MCF 10A (cell line): ENCODE measurements around the gene PLBD1. TPM values are rescaled to one million over a fixed set of nuclear protein-coding genes. Genes with fewer than 3 reads are reported as not detected.

ENCODE experiments used
- BruUV-seq: library from RNA; stranded (reverse); fragments of 400-500 nt; replicated peaks from 2 replicates; lab custom pipeline; 2021; lab: Mats Ljungman, UMichigan
- CTCF ChIA-PET: fragments of 300-600 bp; sonication (Branson Sonifier 250); formaldehyde crosslinking; extraction: SDS; loops from one replicate; lab custom pipeline; 2021; ENCODE audit warnings: antibody characterized with exemption, inconsistent platforms; lab: Yijun Ruan, JAX
- POLR2A ChIA-PET: fragments of 300-600, 350-650 bp; sonication (Branson Sonifier 250); formaldehyde crosslinking; extraction: SDS; loops from one replicate; lab custom pipeline; 2020; ENCODE audit warnings: antibody characterized with exemption, inconsistent platforms; lab: Yijun Ruan, JAX
- DNase-seq: peaks from one replicate; pipeline ENCODE4 v3.0.0-alpha.2; 2018; ENCODE audit not compliant: unreplicated experiment
- H3K27ac Mint-ChIP-seq: one replicate; pipeline ENCODE4 v1.8.0; 2022; ENCODE audit warnings: mild to moderate bottlenecking, low read depth, mixed read lengths; ENCODE audit not compliant: unreplicated experiment
- H3K27me3 Mint-ChIP-seq: one replicate; pipeline ENCODE4 v1.8.0; 2022; ENCODE audit warnings: mixed read lengths; ENCODE audit not compliant: insufficient read depth, unreplicated experiment
- H3K36me3 Mint-ChIP-seq: one replicate; pipeline ENCODE4 v1.8.0; 2022; ENCODE audit warnings: mild to moderate bottlenecking, moderate library complexity, mixed read lengths; ENCODE audit not compliant: insufficient read depth, unreplicated experiment
- H3K4me1 Mint-ChIP-seq: one replicate; pipeline ENCODE4 v1.8.0; 2022; ENCODE audit warnings: mixed read lengths; ENCODE audit not compliant: insufficient read depth, unreplicated experiment
- H3K4me3 Mint-ChIP-seq: one replicate; pipeline ENCODE4 v1.8.0; 2022; ENCODE audit warnings: mild to moderate bottlenecking, moderate library complexity, mixed read lengths; ENCODE audit not compliant: unreplicated experiment
- H3K9me3 Mint-ChIP-seq: one replicate; pipeline ENCODE4 v1.8.0; 2022; ENCODE audit warnings: mixed read lengths; ENCODE audit not compliant: unreplicated experiment
- intact Hi-C: fragments of 100-400 bp; cut with micrococcal nuclease; formaldehyde crosslinking; loops from 2 replicates; pipeline ENCODE4 v1.14.1; 2022
- total RNA-seq: library from RNA; stranded (reverse); gene quantifications from 2 replicates; pipeline ENCODE4 v1.2.3, GENCODE V29; 2022
- TF ChIP-seq, protein P1 (sequence below): fragments of 200-600 bp; IDR thresholded peaks from one replicate; pipeline ENCODE4 v1.8.0; 2022; ENCODE audit warnings: antibody characterized with exemption, mild to moderate bottlenecking; ENCODE audit not compliant: unreplicated experiment

PLBD1 gene
- total RNA-seq, 1 experiment from 2014 or later, result not detected

DNA sequence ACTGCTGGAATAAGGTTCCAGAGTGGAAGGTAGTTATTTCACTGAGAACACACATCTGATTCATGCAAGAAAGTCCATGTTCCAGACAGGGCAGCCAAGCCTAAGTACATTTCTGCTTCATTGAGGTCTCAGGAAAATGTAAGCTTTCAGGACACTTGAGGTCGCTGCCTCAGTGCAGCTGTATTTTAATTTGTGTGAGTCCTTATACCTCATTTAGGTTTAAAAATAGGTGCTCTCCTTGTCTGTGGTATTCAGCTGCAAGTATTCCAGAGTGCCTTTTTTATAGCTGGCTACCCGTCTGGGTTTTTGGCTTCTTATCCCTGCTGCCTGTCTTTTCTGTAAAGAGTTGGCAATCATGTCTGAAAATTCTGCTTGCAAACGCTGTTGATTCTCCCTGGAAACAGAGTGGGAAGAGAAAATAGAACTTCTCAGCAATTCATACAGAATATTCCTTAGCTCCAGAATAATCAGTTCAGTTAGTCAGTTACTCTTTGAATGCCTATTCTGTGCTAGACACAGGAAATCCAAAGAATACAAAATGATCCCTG lies 45.3 kb upstream of the PLBD1 start:
- ChIA-PET CTCF (interaction anchor here (0.6 to 2.9 kb wide), 8 partner anchors 16 to 539 kb away, joined by 3 to 20 read pairs (median 3); no protein-coding TSS in a partner anchor), POLR2A (no interaction called here)
- no peaks in the 10 kb centered on the region for H3K36me3 Mint-ChIP-seq
- no peak for DNase-seq
- H3K27me3 Mint-ChIP-seq, result no peaks in the 10 kb centered on the region
- H3K4me1 Mint-ChIP-seq, result no peaks in the 10 kb centered on the region
- no peak overlapping the region for H3K27ac Mint-ChIP-seq
- no TSS peak for BruUV-seq
- intact Hi-C loops, result loop anchor here (10.0 kb wide), 1 partner anchor 248 kb away; the partner anchor contains the start of gene ATF7IP
- H3K4me3 Mint-ChIP-seq, result no peak overlapping the region
- peaks cover 23% of the 10 kb centered on the region for H3K9me3 Mint-ChIP-seq
- TF ChIP-seq, protein P1, sequence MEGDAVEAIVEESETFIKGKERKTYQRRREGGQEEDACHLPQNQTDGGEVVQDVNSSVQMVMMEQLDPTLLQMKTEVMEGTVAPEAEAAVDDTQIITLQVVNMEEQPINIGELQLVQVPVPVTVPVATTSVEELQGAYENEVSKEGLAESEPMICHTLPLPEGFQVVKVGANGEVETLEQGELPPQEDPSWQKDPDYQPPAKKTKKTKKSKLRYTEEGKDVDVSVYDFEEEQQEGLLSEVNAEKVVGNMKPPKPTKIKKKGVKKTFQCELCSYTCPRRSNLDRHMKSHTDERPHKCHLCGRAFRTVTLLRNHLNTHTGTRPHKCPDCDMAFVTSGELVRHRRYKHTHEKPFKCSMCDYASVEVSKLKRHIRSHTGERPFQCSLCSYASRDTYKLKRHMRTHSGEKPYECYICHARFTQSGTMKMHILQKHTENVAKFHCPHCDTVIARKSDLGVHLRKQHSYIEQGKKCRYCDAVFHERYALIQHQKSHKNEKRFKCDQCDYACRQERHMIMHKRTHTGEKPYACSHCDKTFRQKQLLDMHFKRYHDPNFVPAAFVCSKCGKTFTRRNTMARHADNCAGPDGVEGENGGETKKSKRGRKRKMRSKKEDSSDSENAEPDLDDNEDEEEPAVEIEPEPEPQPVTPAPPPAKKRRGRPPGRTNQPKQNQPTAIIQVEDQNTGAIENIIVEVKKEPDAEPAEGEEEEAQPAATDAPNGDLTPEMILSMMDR, result no peak

DNA sequence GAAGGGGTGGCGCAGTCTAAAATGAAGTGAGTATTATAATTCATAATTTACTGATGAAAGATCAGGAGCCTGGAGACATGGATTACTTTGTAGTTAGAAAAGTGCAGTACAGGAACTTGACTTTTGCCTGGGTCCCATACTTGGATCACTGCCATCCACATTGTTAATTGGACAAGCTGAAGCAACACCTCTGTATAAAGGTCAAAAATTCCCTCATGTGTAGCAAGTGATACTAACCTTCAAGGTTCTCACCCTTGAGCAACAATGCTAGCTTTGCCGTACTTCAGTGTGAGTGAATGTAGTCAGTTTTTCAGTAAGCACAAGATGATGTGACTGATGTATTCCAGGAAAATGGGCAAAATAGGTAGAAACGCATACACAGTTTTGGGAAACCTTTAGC lies 44.6 kb upstream of the PLBD1 start:
- H3K4me1 Mint-ChIP-seq, result no peaks in the 10 kb centered on the region

DNA sequence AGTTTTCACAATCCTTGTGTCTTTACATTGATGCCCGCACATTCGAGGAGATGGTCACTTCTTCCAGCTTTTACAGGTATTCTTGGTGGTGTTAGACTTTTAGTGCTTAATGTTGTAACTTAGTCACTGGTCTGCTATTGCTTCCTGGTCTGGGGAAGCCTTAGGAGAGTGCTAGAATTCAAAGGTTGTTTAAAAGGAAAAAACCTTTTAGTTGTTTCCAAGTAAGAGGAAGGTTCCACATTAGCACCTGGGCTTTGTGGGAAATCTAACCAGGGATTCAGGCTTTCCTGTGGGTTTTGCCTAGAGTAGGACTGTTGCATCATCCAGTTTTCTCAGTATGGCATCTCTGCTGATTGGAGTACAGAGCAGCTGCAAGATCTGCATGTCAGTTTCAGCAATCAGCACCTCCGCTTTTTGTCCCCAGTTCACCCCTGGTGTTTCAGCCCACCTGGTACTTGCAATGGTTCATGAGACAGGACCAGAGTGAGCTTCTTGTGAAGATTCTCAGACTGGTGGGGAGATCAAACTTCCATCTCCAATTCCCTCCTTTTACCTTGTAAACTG lies 44.0 kb upstream of the PLBD1 start:
- Mint-ChIP-seq H3K36me3 (no peaks in the 10 kb centered on the region), H3K4me1 (no peaks in the 10 kb centered on the region), H3K27ac (no peak overlapping the region), H3K4me3 (no peak overlapping the region), H3K27me3 (no peaks in the 10 kb centered on the region), H3K9me3 (peaks cover 25% of the 10 kb centered on the region)
- intact Hi-C loops, result loop anchor here (10.0 kb wide), 1 partner anchor 247 kb away; the partner anchor contains the start of gene ATF7IP
- no TSS peak for BruUV-seq
- ChIA-PET CTCF (interaction anchor here (0.6 to 2.9 kb wide), 7 partner anchors 7 to 374 kb away, joined by 3 to 20 read pairs (median 4); no protein-coding TSS in a partner anchor), POLR2A (no interaction called here)
- no peak for DNase-seq
- TF ChIP-seq, protein P1, result no peak

More for the DNA sequence above, 44.6 kb upstream of the PLBD1 start:
- no peak overlapping the region for H3K27ac Mint-ChIP-seq
- intact Hi-C loops, result loop anchor here (10.0 kb wide), 1 partner anchor 247 kb away; the partner anchor contains the start of gene ATF7IP
- H3K27me3 Mint-ChIP-seq, result no peaks in the 10 kb centered on the region
- TF ChIP-seq, protein P1, result no peak
- ChIA-PET CTCF (interaction anchor here (0.9 to 2.9 kb wide), 3 partner anchors 17 to 375 kb away, joined by 3 to 20 read pairs (median 4); no protein-coding TSS in a partner anchor), POLR2A (interaction anchor here (0.7 kb wide), 1 partner anchor 427 kb away, joined by 3 read pairs; no protein-coding TSS in a partner anchor)
- H3K4me3 Mint-ChIP-seq, result no peak overlapping the region
- no peak for DNase-seq
- BruUV-seq, result no TSS peak
- H3K36me3 Mint-ChIP-seq, result no peaks in the 10 kb centered on the region
- peaks cover 25% of the 10 kb centered on the region for H3K9me3 Mint-ChIP-seq

DNA sequence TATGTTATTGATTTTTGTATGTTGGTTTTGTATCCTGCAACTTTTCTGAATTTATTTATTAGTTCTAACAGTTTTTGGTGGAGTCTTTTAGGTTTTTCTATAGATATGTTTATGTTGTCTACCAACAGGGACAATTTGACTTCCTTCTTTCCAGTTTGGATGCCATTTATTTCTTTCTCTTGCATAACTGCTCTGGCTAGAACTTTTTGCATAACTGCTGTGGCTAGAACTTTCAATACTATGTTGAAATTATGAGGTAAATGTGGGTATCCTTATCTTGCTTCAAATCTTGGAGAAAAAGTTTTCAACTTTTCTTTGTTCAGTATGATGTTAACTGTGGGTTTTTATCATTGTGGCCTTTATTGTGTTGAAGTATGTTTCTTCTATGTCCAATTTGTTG lies 39.9 kb upstream of the PLBD1 start:
- POLR2A ChIA-PET, result no interaction called here
- no peak overlapping the region for H3K27ac Mint-ChIP-seq

More for the DNA sequence above, 39.9 kb upstream of the PLBD1 start:
- intact Hi-C loops, result no loop called here
- no peaks in the 10 kb centered on the region for H3K27me3 Mint-ChIP-seq
- DNase-seq, result no peak
- CTCF ChIA-PET, result no interaction called here
- no peaks in the 10 kb centered on the region for H3K36me3 Mint-ChIP-seq
- TF ChIP-seq, protein P1, result no peak
- H3K9me3 Mint-ChIP-seq, result peaks cover 41% of the 10 kb centered on the region
- BruUV-seq, result no TSS peak
- H3K4me3 Mint-ChIP-seq, result no peak overlapping the region
- no peaks in the 10 kb centered on the region for H3K4me1 Mint-ChIP-seq
